Stimulated activated CD4-positive, alpha-beta T cell treated with anti-CD3 and anti-CD28 coated beads, Interleukin-2, amount 100 ng/mL, for 4 hours (primary cell): Measurements from ENCODE around the gene SCN7A.
"Not testable (repeated sequence)": the region's sequence is repeated elsewhere in the genome, so short reads cannot be mapped to it uniquely, and the experiment has no call there.

ENCODE experiments used
- DNase-seq: peaks from one replicate; pipeline ENCODE4 v3.0.0-alpha.2; 2020; ENCODE audit warnings: low read depth

The SCN7A gene

GRCh38 chr2:166360426-166360825 is 133.6 kb downstream of the SCN7A start:
- no peak for DNase-seq

GRCh38 chr2:166357950-166358321 is 136.1 kb downstream of the SCN7A start:
- DNase-seq, result not testable (repeated sequence)

GRCh38 chr2:166357068-166357949 is 136.7 kb downstream of the SCN7A start:
- no peak for DNase-seq
